ENCODE data around the gene UTS2.

UTS2 gene

DNA sequence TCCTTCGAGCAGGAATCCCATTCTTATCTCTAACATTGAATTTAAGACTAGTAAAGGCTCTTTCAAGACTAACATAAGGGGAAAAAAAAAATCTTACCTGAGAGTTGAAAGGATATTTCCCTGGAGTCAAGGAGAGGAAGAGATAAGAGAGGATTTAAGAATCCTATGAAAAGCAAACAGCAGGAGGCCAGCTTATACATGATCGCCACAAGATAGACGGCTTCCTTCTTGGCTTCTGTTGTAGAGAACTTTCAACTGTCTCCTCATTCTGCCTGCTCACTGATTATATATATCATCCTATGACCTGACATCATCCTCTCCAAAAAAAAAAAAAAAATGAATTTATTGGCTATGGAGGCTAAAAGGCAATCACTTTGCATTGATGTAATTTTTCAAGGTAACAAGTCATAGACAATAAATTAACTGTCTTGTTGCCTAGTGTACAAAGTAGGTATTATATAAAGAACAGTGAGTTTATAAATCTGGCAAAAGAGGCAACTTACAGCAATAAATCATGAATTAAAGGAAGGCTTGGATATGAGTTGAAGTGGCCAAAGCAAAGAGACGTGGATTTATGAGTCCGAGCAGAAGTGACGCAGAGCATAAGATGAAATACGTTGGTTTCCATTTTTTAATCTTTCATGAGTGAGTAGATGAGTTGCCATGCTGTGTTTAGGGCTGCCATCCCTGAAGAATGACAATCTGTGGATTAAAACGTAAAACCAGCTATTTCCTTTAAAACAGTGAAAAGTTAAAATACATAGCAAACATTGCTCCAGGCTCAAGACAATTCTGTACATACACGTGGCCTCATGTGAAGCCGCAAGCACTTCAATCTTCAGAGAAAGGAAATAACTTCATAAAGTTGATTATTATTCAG lies at the start of gene UTS2:
TSS of gene UTS2 (minus strand) at position 262 of the 880 bp plus-strand sequence. CDS start at position 200, 62 bp downstream.
- Histone ChIP-seq H3K36me3 (ENCODE audit: control insufficient read depth, insufficient read depth, low read length) (no peaks in the 10 kb centered on the region), H3K27ac (no peak within 1 kb of the TSS), H3K9me3 (ENCODE audit: control insufficient read depth, low read length) (no peaks in the 10 kb centered on the region), H3K4me2 (ENCODE audit: low read length) (no peak within 1 kb of the TSS), H3K9ac (no peak within 1 kb of the TSS), H3K79me2 (no peaks in the 10 kb centered on the region), H3K4me1 (no peaks in the 10 kb centered on the region), H2AFZ (no peak within 1 kb of the TSS), H3K4me3 (ENCODE audit: low read depth, low read length) (no peak within 1 kb of the TSS), H3K27me3 (ENCODE audit: control insufficient read depth, insufficient read depth, low read length) (no peaks in the 10 kb centered on the region)
- TF ChIP-seq, protein P1, sequence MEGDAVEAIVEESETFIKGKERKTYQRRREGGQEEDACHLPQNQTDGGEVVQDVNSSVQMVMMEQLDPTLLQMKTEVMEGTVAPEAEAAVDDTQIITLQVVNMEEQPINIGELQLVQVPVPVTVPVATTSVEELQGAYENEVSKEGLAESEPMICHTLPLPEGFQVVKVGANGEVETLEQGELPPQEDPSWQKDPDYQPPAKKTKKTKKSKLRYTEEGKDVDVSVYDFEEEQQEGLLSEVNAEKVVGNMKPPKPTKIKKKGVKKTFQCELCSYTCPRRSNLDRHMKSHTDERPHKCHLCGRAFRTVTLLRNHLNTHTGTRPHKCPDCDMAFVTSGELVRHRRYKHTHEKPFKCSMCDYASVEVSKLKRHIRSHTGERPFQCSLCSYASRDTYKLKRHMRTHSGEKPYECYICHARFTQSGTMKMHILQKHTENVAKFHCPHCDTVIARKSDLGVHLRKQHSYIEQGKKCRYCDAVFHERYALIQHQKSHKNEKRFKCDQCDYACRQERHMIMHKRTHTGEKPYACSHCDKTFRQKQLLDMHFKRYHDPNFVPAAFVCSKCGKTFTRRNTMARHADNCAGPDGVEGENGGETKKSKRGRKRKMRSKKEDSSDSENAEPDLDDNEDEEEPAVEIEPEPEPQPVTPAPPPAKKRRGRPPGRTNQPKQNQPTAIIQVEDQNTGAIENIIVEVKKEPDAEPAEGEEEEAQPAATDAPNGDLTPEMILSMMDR (IDR thresholded peaks at IDR 0.05), result no peak

- Histone ChIP-seq H3K9ac (no peak overlapping the region), H3K27me3 (ENCODE audit: control insufficient read depth, insufficient read depth, low read length) (no peaks in the 10 kb centered on the region), H2AFZ (no peak overlapping the region), H3K79me2 (no peaks in the 10 kb centered on the region), H3K27ac (no peak overlapping the region), H3K36me3 (ENCODE audit: control insufficient read depth, insufficient read depth, low read length) (no peaks in the 10 kb centered on the region), H3K9me3 (ENCODE audit: control insufficient read depth, low read length) (no peaks in the 10 kb centered on the region), H3K4me3 (ENCODE audit: low read depth, low read length) (no peak overlapping the region), H3K4me1 (no peaks in the 10 kb centered on the region), H3K4me2 (ENCODE audit: low read length) (no peak overlapping the region)
- TF ChIP-seq, protein P1 (IDR thresholded peaks at IDR 0.05), result no peak
These were observed 46.9 kb upstream of the UTS2 start for GRCh38 chr1:7899741-7900140.

DNA sequence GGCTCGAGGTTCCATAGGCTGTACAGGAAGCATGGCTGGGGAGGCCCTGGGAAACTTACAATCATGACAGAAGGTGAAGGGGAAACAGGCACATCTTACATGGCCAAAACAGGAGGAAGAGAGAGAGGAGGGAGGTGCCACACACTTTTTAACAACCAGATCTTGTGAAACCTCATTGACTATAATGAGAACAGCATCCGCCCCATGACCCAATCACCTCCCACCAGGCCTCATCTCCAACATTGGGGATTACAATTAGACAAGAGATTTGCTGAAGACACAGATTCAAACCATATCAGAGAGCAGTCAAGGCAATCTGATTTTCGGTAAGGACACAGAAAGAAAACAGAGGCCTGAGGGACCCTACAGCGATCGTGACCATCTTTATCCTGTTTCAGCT lies 46.1 kb upstream of the UTS2 start:
- TF ChIP-seq, protein P1 (IDR thresholded peaks at IDR 0.05), result no peak
- Histone ChIP-seq H3K4me2 (ENCODE audit: low read length) (no peak overlapping the region), H2AFZ (no peak overlapping the region), H3K9ac (no peak overlapping the region), H3K4me1 (no peaks in the 10 kb centered on the region), H3K79me2 (no peaks in the 10 kb centered on the region), H3K27me3 (ENCODE audit: control insufficient read depth, insufficient read depth, low read length) (no peaks in the 10 kb centered on the region), H3K36me3 (ENCODE audit: control insufficient read depth, insufficient read depth, low read length) (no peaks in the 10 kb centered on the region), H3K4me3 (ENCODE audit: low read depth, low read length) (no peak overlapping the region), H3K27ac (no peak overlapping the region), H3K9me3 (ENCODE audit: control insufficient read depth, low read length) (no peaks in the 10 kb centered on the region)

- H3K36me3 ChIP-seq (ENCODE audit: control insufficient read depth, insufficient read depth, low read length), result no peaks in the 10 kb centered on the region
- no peak overlapping the region for H3K27ac ChIP-seq
- no peaks in the 10 kb centered on the region for H3K79me2 ChIP-seq
- H3K4me1 ChIP-seq, result no peaks in the 10 kb centered on the region
- TF ChIP-seq, protein P1 (IDR thresholded peaks at IDR 0.05), result no peak
- H3K9me3 ChIP-seq (ENCODE audit: control insufficient read depth, low read length), result no peaks in the 10 kb centered on the region
- H3K9ac ChIP-seq, result no peak overlapping the region
- no peaks in the 10 kb centered on the region for H3K27me3 ChIP-seq (ENCODE audit: control insufficient read depth, insufficient read depth, low read length)
- H3K4me3 ChIP-seq (ENCODE audit: low read depth, low read length), result no peak overlapping the region
- no peak overlapping the region for H3K4me2 ChIP-seq (ENCODE audit: low read length)
- no peak overlapping the region for H2AFZ ChIP-seq
These were observed 44.1 kb upstream of the UTS2 start for GRCh38 chr1:7896994-7897393.

Data from parathyroid adenoma (tissue), 2 donors.